Testis (tissue), 3 donors: ENCODE measurements around the gene TCF20. TPM values are rescaled to one million over a fixed set of nuclear protein-coding genes. Genes with fewer than 3 reads are reported as not detected.

Source experiments
- DNase-seq: peaks from one replicate; pipeline ENCODE4 v3.0.0-alpha.2; 2019
- H3K27ac ChIP-seq, 2 donors: fragments of 200-600 bp; sonication (generic); one replicate each; pipeline ENCODE4 v1.5.1; 2019
- H3K27me3 ChIP-seq: fragments of 200-600 bp; sonication (generic); one replicate; pipeline ENCODE4 v1.5.1; 2019
- H3K36me3 ChIP-seq: fragments of 200-600 bp; sonication (generic); one replicate; pipeline ENCODE4 v1.5.1; 2017; ENCODE audit warnings: low read depth; ENCODE audit errors: missing control alignments
- H3K4me1 ChIP-seq: fragments of 200-600 bp; sonication (generic); one replicate; pipeline ENCODE4 v1.5.1; 2019
- H3K4me3 ChIP-seq, 2 donors: fragments of 200-600 bp; sonication (generic); one replicate each; pipeline ENCODE4 v1.5.1; 2017 to 2019
- H3K9me3 ChIP-seq: fragments of 200-600 bp; sonication (generic); one replicate; pipeline ENCODE4 v1.5.1; 2017
- CTCF ChIP-seq, 3 experiments: fragments of 450-650 bp in 2 of 3; fragments of 200-600 bp in 1 of 3; sonication (generic) in 1 of 3; IDR thresholded peaks; one replicate each; pipeline ENCODE4 v1.5.1; 2016 to 2019; ENCODE audit warnings: antibody characterized with exemption in 3 of 3, mild to moderate bottlenecking in 2 of 3, moderate library complexity in 1 of 3
- POLR2A ChIP-seq: fragments of 450-650 bp; IDR thresholded peaks from one replicate; pipeline ENCODE4 v1.6.1; 2017; ENCODE audit warnings: antibody characterized with exemption, mild to moderate bottlenecking, moderate library complexity
- WGBS, 2 donors: methylation state at CpG; one replicate each; pipeline ENCODE4 v1.1.5; 2018; 5-methylcytosine and 5-hydroxymethylcytosine counted together
- intact Hi-C: fragments of 100-400 bp; cut with DNase I; formaldehyde crosslinking; loops from one replicate; pipeline ENCODE4 v1.15.1; 2023; ENCODE audit warnings: low total_unique reads
- polyA plus RNA-seq: library from polyadenylated mRNA; stranded (reverse); fragments of 350-450 nt; fragmentation: Illumina TruSeq; extraction: RNeasy Lipid Tissue Mini Kit (QIAGEN cat#74804); gene quantifications from one replicate; pipeline ENCODE4 v1.2.3, GENCODE V29; 2014; ENCODE audit warnings: low read depth, low replicate concordance; ENCODE audit not compliant: insufficient read depth
- total RNA-seq, 2 donors: library from RNA; depleted of rRNA; stranded (reverse); fragments of >200 nt; gene quantifications; one replicate each; pipeline ENCODE4 v1.2.3, GENCODE V29; 2016

Gene TCF20
- total and polyA plus RNA-seq, 3 donors from 2014 or later = 40.5 to 44.8 (median 41.6) TPM

DNA sequence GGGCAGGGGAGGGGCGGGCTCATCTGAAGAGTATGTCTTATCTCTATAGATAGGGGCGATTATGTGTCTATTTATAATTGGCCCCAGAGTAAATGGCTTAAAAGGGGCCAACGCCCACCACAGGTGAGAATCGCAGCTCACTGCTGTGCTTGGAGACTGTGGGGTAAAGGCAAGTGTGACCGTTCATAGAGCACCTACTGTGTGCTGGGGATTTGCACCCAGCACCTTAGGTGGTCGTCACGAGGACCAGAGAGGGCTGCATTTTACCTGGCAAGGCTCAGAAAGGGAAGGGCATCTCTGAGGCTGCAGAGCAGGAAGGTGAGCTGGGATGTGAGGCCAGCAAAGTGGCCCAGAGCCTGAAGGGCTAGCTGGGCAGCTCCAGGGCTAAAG lies 13.7 kb upstream of the TCF20 start:
- WGBS, 2 donors = 44 to 46% methylated on average over 7 of the region's 7 CpGs
- Histone ChIP-seq H3K27ac (no peak overlapping the region), H3K9me3 (no peaks in the 10 kb centered on the region), H3K4me1 (peaks cover 6% of the 10 kb centered on the region), H3K4me3 (no peak overlapping the region), H3K27me3 (no peaks in the 10 kb centered on the region), H3K36me3 (no peaks in the 10 kb centered on the region)
- DNase-seq = no peak
- intact Hi-C loops = no loop called here
- no peak for TF ChIP-seq CTCF (IDR thresholded peaks at IDR 0.05)
- no peak for TF ChIP-seq POLR2A

- Histone ChIP-seq H3K36me3 (no peaks in the 10 kb centered on the region), H3K27ac (no peak overlapping the region), H3K4me1 (peaks cover 6% of the 10 kb centered on the region), H3K27me3 (no peaks in the 10 kb centered on the region), H3K9me3 (no peaks in the 10 kb centered on the region), H3K4me3 (peak overlapping the region; percentile 24 to 27)
- WGBS, 2 donors = 3 to 8% methylated on average over 37 to 72 of the region's 72 CpGs
- intact Hi-C loops = no loop called here
- no peak for TF ChIP-seq CTCF (IDR thresholded peaks at IDR 0.05)
- no peak for TF ChIP-seq POLR2A
- no peak for DNase-seq
Observed at GRCh38 chr22:42283278-42284201, 13.1 kb upstream of the TCF20 start.

DNA sequence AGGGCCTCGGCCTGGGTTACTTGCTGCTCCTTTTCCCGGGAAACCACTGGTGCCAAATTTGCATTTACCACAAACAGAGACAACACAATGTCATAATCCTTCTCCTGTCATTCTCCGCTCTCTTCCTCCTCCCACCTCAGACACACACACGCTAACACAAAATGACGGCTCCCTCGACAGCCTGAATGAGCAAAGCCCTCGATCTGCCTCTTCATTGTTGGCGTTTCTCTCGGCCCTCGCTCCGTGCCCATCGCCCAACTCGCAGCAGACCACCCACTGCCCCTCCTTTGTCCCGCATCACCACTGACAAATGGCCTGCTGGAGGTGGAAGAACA lies 12.5 kb upstream of the TCF20 start:
- TF ChIP-seq POLR2A (no peak), CTCF (IDR thresholded peaks at IDR 0.05) (no peak)
- Histone ChIP-seq H3K27ac (no peak overlapping the region), H3K9me3 (no peaks in the 10 kb centered on the region), H3K4me1 (peaks cover 6% of the 10 kb centered on the region), H3K27me3 (no peaks in the 10 kb centered on the region), H3K4me3 (peak overlapping the region in 1 of 2 donors; percentile 27), H3K36me3 (no peaks in the 10 kb centered on the region)
- 28 to 37% methylated on average over 14 of the region's 14 CpGs for WGBS, 2 donors
- DNase-seq = no peak
- intact Hi-C loops = no loop called here

GRCh38 chr22:42282252-42282942 lies 11.9 kb upstream of the TCF20 start:
- TF ChIP-seq POLR2A (no peak), CTCF (IDR thresholded peaks at IDR 0.05) (no peak)
- DNase-seq = no peak
- Histone ChIP-seq H3K27me3 (no peaks in the 10 kb centered on the region), H3K4me3 (no peak overlapping the region), H3K9me3 (no peaks in the 10 kb centered on the region), H3K4me1 (peaks cover 6% of the 10 kb centered on the region), H3K36me3 (no peaks in the 10 kb centered on the region), H3K27ac (no peak overlapping the region)
- WGBS, 2 donors = 62 to 66% methylated on average over 14 to 22 of the region's 22 CpGs
- intact Hi-C loops = no loop called here
